Measurements from ENCODE around the gene RBM20.
"Not testable (repeated sequence)": the region's sequence is repeated elsewhere in the genome, so short reads cannot be mapped to it uniquely, and the experiment has no call there.

RBM20 gene

GRCh38 chr10:110649347-110650264 is 5.5 kb downstream of the RBM20 start:
- DNase-seq (ENCODE audit: low spot score), result no peak

GRCh38 chr10:110650265-110650668 is 6.1 kb downstream of the RBM20 start:
- no peak for DNase-seq (ENCODE audit: low spot score)

- DNase-seq (ENCODE audit: low spot score), result no peak
Measured at GRCh38 chr10:110651044-110651958, 7.2 kb downstream of the RBM20 start.

GRCh38 chr10:110652475-110653118 is 8.5 kb downstream of the RBM20 start:
- DNase-seq (ENCODE audit: low spot score), result no peak

GRCh38 chr10:110655320-110655719 is 11.2 kb downstream of the RBM20 start:
- no peak for DNase-seq (ENCODE audit: low spot score)

- DNase-seq (ENCODE audit: low spot score), result no peak
Measured at GRCh38 chr10:110656612-110657011, 12.5 kb downstream of the RBM20 start.

- DNase-seq (ENCODE audit: low spot score), result no peak
Measured at GRCh38 chr10:110657973-110658691, 14.0 kb downstream of the RBM20 start.

GRCh38 chr10:110659558-110659957 is 15.4 kb downstream of the RBM20 start:
- no peak for DNase-seq (ENCODE audit: low spot score)

GRCh38 chr10:110660289-110660688 is 16.2 kb downstream of the RBM20 start:
- DNase-seq (ENCODE audit: low spot score), result not testable (repeated sequence)

- no peak for DNase-seq (ENCODE audit: low spot score)
Measured at GRCh38 chr10:110661292-110661691, 17.2 kb downstream of the RBM20 start.

GRCh38 chr10:110664483-110665420 is 20.6 kb downstream of the RBM20 start:
- DNase-seq (ENCODE audit: low spot score), result peak; percentile 44

- DNase-seq (ENCODE audit: low spot score), result not testable (repeated sequence)
Measured at GRCh38 chr10:110666259-110666658, 22.1 kb downstream of the RBM20 start.

- DNase-seq (ENCODE audit: low spot score), result no peak
Measured at GRCh38 chr10:110666673-110667072, 22.5 kb downstream of the RBM20 start.

- no peak for DNase-seq (ENCODE audit: low spot score)
Measured at GRCh38 chr10:110667620-110668343, 23.6 kb downstream of the RBM20 start.

GRCh38 chr10:110668443-110668842 is 24.3 kb downstream of the RBM20 start:
- DNase-seq (ENCODE audit: low spot score), result no peak

- no peak for DNase-seq (ENCODE audit: low spot score)
Measured at GRCh38 chr10:110670335-110670734, 26.2 kb downstream of the RBM20 start.

- peak; percentile 69 for DNase-seq (ENCODE audit: low spot score)
Measured at GRCh38 chr10:110671788-110672579, 27.8 kb downstream of the RBM20 start.

GRCh38 chr10:110672580-110672919 is 28.4 kb downstream of the RBM20 start:
- DNase-seq (ENCODE audit: low spot score), result no peak

- no peak for DNase-seq (ENCODE audit: low spot score)
Measured at GRCh38 chr10:110676016-110676415, 31.9 kb downstream of the RBM20 start.
